HG03095 (cell line): ENCODE results near the gene TRIM31.

Source experiments
- ATAC-seq: cut with Tn5 transposase; IDR thresholded peaks from one replicate; pipeline ENCODE4 v1.9.1; 2021; ENCODE audit warnings: moderate library complexity; ENCODE audit not compliant: unreplicated experiment

The TRIM31 gene

DNA sequence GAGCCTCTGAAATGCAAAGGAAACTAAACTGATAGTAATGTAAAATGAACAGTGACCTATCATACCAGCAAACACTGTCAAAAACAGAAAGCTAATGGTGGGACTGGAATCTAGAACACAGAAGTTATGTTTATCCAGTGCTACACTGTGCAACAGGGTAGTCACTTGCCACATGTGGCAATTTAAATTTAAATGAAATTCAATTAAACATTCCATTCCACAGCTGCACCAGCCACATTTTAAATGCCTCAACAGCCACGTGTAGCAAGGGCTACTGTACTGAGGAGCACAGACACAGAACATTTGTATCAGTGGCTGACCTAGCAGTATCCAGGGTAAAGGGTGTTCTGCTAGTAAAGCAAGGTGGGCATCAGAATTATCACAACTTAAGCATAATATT lies 57.4 kb downstream of the TRIM31 start:
- ATAC-seq, result no peak

DNA sequence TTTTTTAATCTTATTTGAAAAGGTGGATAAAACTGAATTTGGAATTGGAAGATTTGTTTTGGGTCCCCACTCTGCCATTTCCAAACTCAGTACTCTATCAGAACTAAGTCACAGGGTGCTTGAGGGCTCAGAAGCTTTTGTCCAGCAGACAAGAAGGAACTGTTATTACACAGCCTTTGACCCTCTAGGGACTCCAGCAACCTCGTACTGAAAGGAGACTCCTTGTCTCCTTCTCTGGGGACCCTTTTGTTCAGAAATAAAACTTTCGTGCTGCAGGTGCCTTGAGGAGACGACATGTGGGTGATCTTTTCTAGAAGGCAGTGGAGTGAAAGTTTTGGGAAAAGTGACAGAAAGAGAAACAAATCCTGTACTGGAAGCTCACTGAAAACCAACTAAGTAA lies 59.2 kb downstream of the TRIM31 start:
- ATAC-seq, result no peak
